Activated CD8-positive, alpha-beta T cell treated with anti-CD3 and anti-CD28 coated beads for 36 hours (primary cell): ENCODE results near the gene ZNF524. TPM values are rescaled to one million over a fixed set of nuclear protein-coding genes. Genes with fewer than 3 reads are reported as not detected.

Experiments used
- ATAC-seq: fragments of 200-7000 bp; cut with Tn5 transposase; one replicate; pipeline ENCODE4 v1.10.0; 2021; ENCODE audit warnings: mild to moderate bottlenecking, moderate library complexity
- CTCF ChIA-PET: fragments of 350-600 bp; sonication (Branson Sonifier 250); formaldehyde crosslinking; loops from one replicate; lab custom pipeline; 2021; ENCODE audit warnings: antibody characterized with exemption; lab: Charles Lee
- POLR2A ChIA-PET: fragments of 350-600 bp; sonication (Branson Sonifier 250); formaldehyde crosslinking; loops from one replicate; lab custom pipeline; 2021; ENCODE audit warnings: antibody characterized with exemption; lab: Charles Lee
- DNase-seq: peaks from one replicate; pipeline ENCODE4 v3.0.0-alpha.2; 2020
- H3K27ac Mint-ChIP-seq: one replicate; pipeline ENCODE4 v1.8.0; 2021; ENCODE audit warnings: mild to moderate bottlenecking, mixed read lengths
- H3K27me3 Mint-ChIP-seq: one replicate; pipeline ENCODE4 v1.8.0; 2021; ENCODE audit warnings: mixed read lengths
- H3K36me3 Mint-ChIP-seq: one replicate; pipeline ENCODE4 v1.8.0; 2021; ENCODE audit warnings: low read depth, mixed read lengths
- H3K4me1 Mint-ChIP-seq: one replicate; pipeline ENCODE4 v1.8.0; 2021; ENCODE audit warnings: low read depth, mixed read lengths
- H3K4me3 Mint-ChIP-seq: one replicate; pipeline ENCODE4 v1.8.0; 2021; ENCODE audit warnings: mild to moderate bottlenecking, moderate library complexity, mixed read lengths
- H3K9me3 Mint-ChIP-seq: one replicate; pipeline ENCODE4 v1.8.0; 2021; ENCODE audit warnings: mixed read lengths
- CTCF ChIP-seq: fragments of 200-600 bp; IDR thresholded peaks from one replicate; pipeline ENCODE4 v1.8.0; 2022; ENCODE audit warnings: antibody characterized with exemption, mild to moderate bottlenecking
- intact Hi-C: fragments of 100-400 bp; cut with micrococcal nuclease; formaldehyde crosslinking; loops from one replicate; pipeline ENCODE4 v1.10.0; 2022
- total RNA-seq, 2 experiments: library from RNA; stranded (reverse); gene quantifications; one replicate each; pipeline ENCODE4 v1.2.3, GENCODE V29; 2021

ZNF524 gene
- total RNA-seq, 2 experiments from 2014 or later = 11.0 to 12.3 TPM

GRCh38 chr19:55620410-55621204, 20.5 kb downstream of the ZNF524 start:
- ATAC-seq (peak; percentile 18), DNase-seq (peak; percentile 78)
- TF ChIP-seq CTCF = no peak
- Mint-ChIP-seq H3K4me3 (no peak overlapping the region), H3K36me3 (peaks cover 28% of the 10 kb centered on the region), H3K27me3 (no peaks in the 10 kb centered on the region), H3K9me3 (no peaks in the 10 kb centered on the region), H3K4me1 (peaks cover 41% of the 10 kb centered on the region), H3K27ac (peak overlapping the region; percentile 86)
- intact Hi-C loops = no loop called here
- ChIA-PET CTCF (interaction anchor here (1.4 to 2.4 kb wide), 4 partner anchors 11 to 34 kb away, joined by 4 to 14 read pairs (median 6); partner anchors contain the start of genes U2AF2 and ZNF865), POLR2A (interaction anchor here (0.8 to 4.0 kb wide), 3 partner anchors 14 to 40 kb away, joined by 3 to 26 read pairs (median 4); partner anchors contain the start of genes FIZ1, ZNF579 and ZNF865)

- Mint-ChIP-seq H3K4me1 (peaks cover 45% of the 10 kb centered on the region), H3K4me3 (no peak overlapping the region), H3K27ac (peak overlapping the region; percentile 86)
Observed at GRCh38 chr19:55621205-55621672, 21.2 kb downstream of the ZNF524 start.

GRCh38 chr19:55621673-55622231, 21.7 kb downstream of the ZNF524 start:
- ChIA-PET CTCF (interaction anchor here (1.6 to 2.1 kb wide), 2 partner anchors 9 to 11 kb away, joined by 6 to 7 read pairs; no protein-coding TSS in a partner anchor), POLR2A (interaction anchor here (4.0 kb wide), 1 partner anchor 15 kb away, joined by 26 read pairs; the partner anchor contains the start of gene ZNF865)
- no peak for ATAC-seq
- no peak for TF ChIP-seq CTCF
- intact Hi-C loops = no loop called here
- no peak for DNase-seq
- H3K27me3 Mint-ChIP-seq = peaks cover under 1% of the 10 kb centered on the region
- no peaks in the 10 kb centered on the region for H3K9me3 Mint-ChIP-seq
- peaks cover 50% of the 10 kb centered on the region for H3K4me1 Mint-ChIP-seq
- H3K36me3 Mint-ChIP-seq = peaks cover 26% of the 10 kb centered on the region
- no peak overlapping the region for H3K4me3 Mint-ChIP-seq
- H3K27ac Mint-ChIP-seq = no peak overlapping the region

More at GRCh38 chr19:55621205-55621672, 21.2 kb downstream of the ZNF524 start:
- intact Hi-C loops = no loop called here
- ATAC-seq = no peak
- TF ChIP-seq CTCF = no peak
- DNase-seq = no peak
- H3K36me3 Mint-ChIP-seq = peaks cover 28% of the 10 kb centered on the region
- ChIA-PET CTCF (interaction anchor here (1.6 to 2.4 kb wide), 3 partner anchors 10 to 15 kb away, joined by 6 to 14 read pairs (median 7); partner anchors contain the start of gene ZNF865), POLR2A (interaction anchor here (4.0 kb wide), 1 partner anchor 15 kb away, joined by 26 read pairs; the partner anchor contains the start of gene ZNF865)
- H3K9me3 Mint-ChIP-seq = no peaks in the 10 kb centered on the region
- H3K27me3 Mint-ChIP-seq = no peaks in the 10 kb centered on the region

- CTCF ChIA-PET = interaction anchor here (1.7 to 3.1 kb wide), 3 partner anchors 9 to 16 kb away, joined by 7 to 20 read pairs (median 11); partner anchors contain the start of gene ZNF865
- Mint-ChIP-seq H3K27me3 (peaks cover 3% of the 10 kb centered on the region), H3K27ac (no peak overlapping the region), H3K36me3 (peaks cover 21% of the 10 kb centered on the region), H3K4me3 (no peak overlapping the region), H3K9me3 (no peaks in the 10 kb centered on the region), H3K4me1 (peaks cover 56% of the 10 kb centered on the region)
- ATAC-seq = no peak
- TF ChIP-seq CTCF = no peak
- POLR2A ChIA-PET = interaction anchor here (0.8 to 1.2 kb wide), 2 partner anchors 42 to 232 kb away, joined by 3 read pairs; partner anchors contain the start of gene ZNF579
- intact Hi-C loops = no loop called here
- DNase-seq = no peak
Observed at GRCh38 chr19:55622242-55622969, 22.3 kb downstream of the ZNF524 start.
